AG04449 (cell line): Measurements from ENCODE around the gene RAD51B.

Experiments
- CTCF ChIA-PET: fragments of 350-600 bp; formaldehyde crosslinking; extraction: SDS; loops from one replicate; lab custom pipeline; 2021; ENCODE audit warnings: antibody characterized with exemption; lab: Yijun Ruan, JAX
- POLR2A ChIA-PET: fragments of 400-600, 350-600 bp; formaldehyde crosslinking; extraction: SDS; loops from one replicate; lab custom pipeline; 2020; ENCODE audit warnings: antibody characterized with exemption, inconsistent platforms; lab: Yijun Ruan, JAX
- DNase-seq: peaks from one replicate; pipeline ENCODE4 v3.0.0-alpha.2; 2010; ENCODE audit warnings: low read depth, low spot score
- H3K4me3 ChIP-seq: 2 replicates; pipeline ENCODE4 v1.5.1; 2011; ENCODE audit warnings: low read depth, mild to moderate bottlenecking, control low read depth, low read length
- TF ChIP-seq, protein P1 (sequence below): IDR thresholded peaks from one replicate; pipeline ENCODE4 v1.5.1; 2011; ENCODE audit warnings: mild to moderate bottlenecking, moderate library complexity, low read length, control low read depth, inconsistent platforms; ENCODE audit not compliant: insufficient read depth; ENCODE audit errors: missing control alignments

Gene RAD51B

DNA sequence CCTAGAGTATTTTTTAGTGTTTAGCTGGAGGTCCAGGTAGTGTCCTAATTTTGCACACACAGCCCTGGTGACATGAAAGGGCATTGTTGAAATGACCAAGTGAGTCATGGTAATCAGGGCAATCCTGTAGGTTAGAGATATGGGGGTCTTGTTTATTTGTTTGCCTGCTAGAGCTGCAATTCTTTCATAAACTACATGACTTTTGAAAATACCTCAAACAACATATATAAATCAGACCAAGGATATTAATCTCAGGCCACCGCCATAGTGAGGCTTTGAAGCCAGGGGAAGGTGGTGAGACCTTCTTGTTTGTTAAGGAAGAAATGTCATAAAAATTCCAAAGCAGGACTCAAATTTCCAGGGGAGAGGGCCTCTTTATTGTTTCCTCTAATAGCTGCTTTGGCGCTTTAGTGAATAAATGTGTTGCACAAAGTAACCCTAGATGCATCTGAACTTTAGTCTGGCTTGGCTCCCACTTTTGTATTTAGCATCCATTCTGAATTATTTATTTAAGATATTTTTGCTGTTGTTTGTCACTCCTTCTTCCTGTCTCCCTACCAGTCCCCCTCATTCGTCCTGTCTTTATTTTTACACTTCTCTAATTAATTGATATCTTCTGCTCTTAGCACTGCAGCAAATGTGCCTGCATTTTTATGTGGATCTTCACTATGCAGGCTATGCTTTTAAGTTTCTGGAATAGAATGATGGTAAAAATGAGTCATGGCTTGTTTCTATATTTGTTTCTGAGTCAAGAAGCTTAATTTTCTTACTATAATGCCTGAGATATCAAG is 430.3 kb downstream of the RAD51B start:
- CTCF ChIA-PET = interaction anchor here (0.7 to 11.2 kb wide), 27 partner anchors 10 to 594 kb away, joined by 3 to 184 read pairs (median 5); partner anchors contain the start of gene ZFP36L1
- no peak for DNase-seq
- POLR2A ChIA-PET = interaction anchor here (0.6 to 3.8 kb wide), 8 partner anchors 298 to 565 kb away, joined by 3 to 18 read pairs (median 3); partner anchors contain the start of gene ZFP36L1
- TF ChIP-seq, protein P1, sequence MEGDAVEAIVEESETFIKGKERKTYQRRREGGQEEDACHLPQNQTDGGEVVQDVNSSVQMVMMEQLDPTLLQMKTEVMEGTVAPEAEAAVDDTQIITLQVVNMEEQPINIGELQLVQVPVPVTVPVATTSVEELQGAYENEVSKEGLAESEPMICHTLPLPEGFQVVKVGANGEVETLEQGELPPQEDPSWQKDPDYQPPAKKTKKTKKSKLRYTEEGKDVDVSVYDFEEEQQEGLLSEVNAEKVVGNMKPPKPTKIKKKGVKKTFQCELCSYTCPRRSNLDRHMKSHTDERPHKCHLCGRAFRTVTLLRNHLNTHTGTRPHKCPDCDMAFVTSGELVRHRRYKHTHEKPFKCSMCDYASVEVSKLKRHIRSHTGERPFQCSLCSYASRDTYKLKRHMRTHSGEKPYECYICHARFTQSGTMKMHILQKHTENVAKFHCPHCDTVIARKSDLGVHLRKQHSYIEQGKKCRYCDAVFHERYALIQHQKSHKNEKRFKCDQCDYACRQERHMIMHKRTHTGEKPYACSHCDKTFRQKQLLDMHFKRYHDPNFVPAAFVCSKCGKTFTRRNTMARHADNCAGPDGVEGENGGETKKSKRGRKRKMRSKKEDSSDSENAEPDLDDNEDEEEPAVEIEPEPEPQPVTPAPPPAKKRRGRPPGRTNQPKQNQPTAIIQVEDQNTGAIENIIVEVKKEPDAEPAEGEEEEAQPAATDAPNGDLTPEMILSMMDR = no peak
- H3K4me3 ChIP-seq = no peak overlapping the region

DNA sequence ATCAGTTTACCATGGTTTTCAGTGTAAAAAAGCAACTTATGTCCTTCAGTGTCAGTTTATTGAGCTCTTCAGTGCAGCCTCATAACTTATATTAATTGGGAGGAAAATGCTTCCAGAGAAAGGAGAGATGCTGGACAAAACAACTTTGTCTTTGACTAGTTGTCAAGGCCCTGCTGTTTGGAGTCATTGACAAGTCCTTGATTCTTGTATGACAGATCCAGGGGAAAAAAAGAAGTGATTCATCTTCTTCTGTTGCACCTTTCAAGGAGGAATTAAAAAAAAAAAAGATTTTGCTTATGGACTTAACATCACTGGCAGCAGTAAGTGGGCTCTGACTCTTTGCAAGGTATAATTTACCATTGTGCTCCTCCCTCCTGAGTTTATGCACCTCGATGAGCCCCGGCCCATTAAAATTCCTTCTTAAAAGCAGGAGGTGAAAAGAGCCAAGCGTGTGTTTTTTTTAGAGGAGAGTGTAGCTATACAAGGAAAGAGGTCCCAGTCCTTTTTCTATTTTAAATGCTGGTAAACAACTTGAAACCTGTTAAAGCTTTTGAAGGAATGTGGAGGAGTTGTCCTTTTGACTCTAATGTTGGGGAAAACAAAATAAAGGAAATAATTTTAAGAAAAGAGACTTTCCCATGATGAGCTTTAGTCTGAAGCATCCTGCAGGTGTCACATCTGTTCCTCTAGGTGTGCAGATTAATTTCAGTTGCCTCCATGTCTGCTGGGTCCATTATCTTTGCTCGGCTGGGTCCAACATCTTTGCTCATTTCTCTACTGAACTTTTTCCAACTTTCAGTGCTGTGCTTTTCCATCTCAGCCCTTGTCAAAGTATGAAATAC is 431.6 kb downstream of the RAD51B start:
- no peak for DNase-seq
- TF ChIP-seq, protein P1 = no peak
- POLR2A ChIA-PET = interaction anchor here (1.2 to 3.8 kb wide), 4 partner anchors 414 to 564 kb away, joined by 3 to 18 read pairs (median 5); partner anchors contain the start of gene ZFP36L1
- CTCF ChIA-PET = interaction anchor here (0.8 to 11.2 kb wide), 7 partner anchors 11 to 574 kb away, joined by 3 to 184 read pairs (median 6); no protein-coding TSS in a partner anchor
- no peak overlapping the region for H3K4me3 ChIP-seq

DNA sequence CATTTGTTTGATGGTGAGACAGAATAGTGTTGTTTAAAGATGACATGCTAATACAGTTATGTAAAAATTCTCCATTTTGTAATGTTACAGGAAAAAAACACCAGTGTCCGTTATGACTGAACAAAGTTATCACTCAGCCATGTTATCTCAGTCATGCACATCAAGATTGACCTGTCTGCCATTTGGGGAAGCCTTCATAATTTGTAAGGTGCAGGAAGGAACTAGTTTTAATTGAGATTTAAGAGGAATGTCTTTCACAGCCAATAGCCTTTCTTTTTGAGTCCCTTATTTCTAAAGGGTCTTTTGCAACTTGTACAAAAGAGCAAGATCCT is 432.2 kb downstream of the RAD51B start:
- H3K4me3 ChIP-seq = no peak overlapping the region
- POLR2A ChIA-PET = no interaction called here
- DNase-seq = no peak
- CTCF ChIA-PET = interaction anchor here (1.2 to 11.2 kb wide), 3 partner anchors 11 to 564 kb away, joined by 3 to 184 read pairs (median 5); no protein-coding TSS in a partner anchor
- TF ChIP-seq, protein P1 = no peak

DNA sequence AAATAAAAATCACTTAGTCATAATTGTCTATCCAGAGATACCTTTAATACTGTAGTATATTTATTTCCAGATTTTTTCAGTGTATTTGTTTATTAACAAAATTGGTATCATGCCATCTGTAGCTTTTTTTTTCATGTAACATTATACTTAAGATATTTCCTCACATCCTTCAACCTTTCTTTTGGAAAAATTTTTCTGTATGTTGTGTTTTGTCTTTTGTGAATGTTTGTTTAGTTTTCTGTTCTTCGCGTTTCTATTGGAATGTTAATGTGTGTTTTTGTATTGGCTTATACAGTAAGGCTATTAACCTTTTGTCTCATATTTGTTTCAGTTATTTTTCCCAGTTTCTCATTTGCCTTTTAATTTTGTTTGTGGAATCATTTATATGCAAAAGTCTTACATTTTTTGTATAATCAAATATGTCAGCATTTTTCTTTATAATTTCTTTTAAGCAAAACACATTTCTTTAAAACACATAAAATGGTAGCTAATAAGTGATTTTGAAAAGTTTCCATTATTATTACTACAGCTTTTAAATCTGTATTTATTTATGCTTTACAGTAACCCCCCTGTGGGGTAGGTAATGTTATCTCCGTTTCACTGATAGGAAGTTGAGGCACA is 433.7 kb downstream of the RAD51B start:
- ChIA-PET POLR2A (no interaction called here), CTCF (interaction anchor here (0.8 to 11.2 kb wide), 7 partner anchors 8 to 591 kb away, joined by 3 to 184 read pairs (median 3); no protein-coding TSS in a partner anchor)
- DNase-seq = no peak
- no peak overlapping the region for H3K4me3 ChIP-seq
- TF ChIP-seq, protein P1 = no peak

DNA sequence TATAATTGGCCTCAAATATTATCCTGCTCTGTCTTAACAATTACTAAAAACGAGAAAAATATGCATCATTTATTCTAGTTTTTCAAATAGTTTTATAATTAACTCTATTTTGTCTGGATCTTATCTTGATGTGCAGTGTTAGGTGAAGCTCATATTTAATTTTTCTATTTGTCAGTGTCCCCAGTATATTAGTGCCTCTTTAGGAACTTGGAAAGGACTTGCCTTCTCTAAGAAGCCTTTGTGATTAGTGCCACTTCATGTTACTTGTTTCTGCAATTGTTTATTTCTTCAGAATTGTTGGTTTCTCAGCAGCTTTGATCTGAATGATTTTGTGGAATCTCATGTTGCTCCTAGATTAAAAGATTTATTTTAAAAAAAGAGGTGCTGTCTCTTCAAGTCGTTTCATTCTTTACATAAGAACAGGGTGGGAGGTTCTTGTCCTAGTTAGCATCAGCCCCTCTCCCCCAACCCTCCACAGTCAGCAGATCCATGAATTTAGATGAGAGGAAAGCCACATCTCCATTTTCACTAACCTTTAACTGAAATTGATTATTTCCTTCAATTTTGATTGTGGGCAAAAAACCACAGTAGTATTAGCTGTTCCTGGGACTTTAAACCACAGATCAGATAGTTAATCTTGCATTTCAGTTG is 434.4 kb downstream of the RAD51B start:
- DNase-seq = no peak
- no peak overlapping the region for H3K4me3 ChIP-seq
- ChIA-PET CTCF (interaction anchor here (0.8 to 11.2 kb wide), 6 partner anchors 9 to 590 kb away, joined by 3 to 184 read pairs (median 4); no protein-coding TSS in a partner anchor), POLR2A (interaction anchor here (1.8 kb wide), 1 partner anchor 539 kb away, joined by 5 read pairs; the partner anchor contains the start of gene ZFP36L1)
- TF ChIP-seq, protein P1 = no peak
